GM03348 (cell line): ENCODE measurements around the gene TBRG4.
A peak's percentile ranks its signal among the peaks of the same experiment; 100 is the strongest.
"Not testable (repeated sequence)": the region's sequence is repeated elsewhere in the genome, so short reads cannot be mapped to it uniquely, and the experiment has no call there.

Source experiments
- DNase-seq: peaks from one replicate; pipeline ENCODE4 v3.0.0; 2012; ENCODE audit warnings: low spot score

The TBRG4 gene

GRCh38 chr7:45116048-45116447, 4.6 kb upstream of the TBRG4 start:
- DNase-seq, result no peak

GRCh38 chr7:45114926-45115325, 3.4 kb upstream of the TBRG4 start:
- no peak for DNase-seq

GRCh38 chr7:45114257-45114656, 2.8 kb upstream of the TBRG4 start:
- not testable (repeated sequence) for DNase-seq

GRCh38 chr7:45112648-45113047, 1.2 kb upstream of the TBRG4 start:
- no peak for DNase-seq

GRCh38 chr7:45108863-45109262, 2.6 kb downstream of the TBRG4 start:
- DNase-seq, result no peak

GRCh38 chr7:45107356-45107755, 4.1 kb downstream of the TBRG4 start:
- no peak for DNase-seq

- no peak for DNase-seq
These were observed 4.7 kb downstream of the TBRG4 start for GRCh38 chr7:45106820-45107219.

- no peak for DNase-seq
These were observed 5.8 kb downstream of the TBRG4 start for GRCh38 chr7:45105588-45106188.

GRCh38 chr7:45104844-45105587, 6.5 kb downstream of the TBRG4 start:
- DNase-seq, result no peak

- DNase-seq, result no peak
These were observed 7.3 kb downstream of the TBRG4 start for GRCh38 chr7:45103958-45104843.

GRCh38 chr7:45102785-45103712, 8.4 kb downstream of the TBRG4 start:
- no peak for DNase-seq

- no peak for DNase-seq
These were observed 9.7 kb downstream of the TBRG4 start for GRCh38 chr7:45101748-45102147.

- DNase-seq, result no peak
These were observed 10.6 kb downstream of the TBRG4 start for GRCh38 chr7:45100761-45101480.

- DNase-seq, result no peak
These were observed 11.4 kb downstream of the TBRG4 start for GRCh38 chr7:45099891-45100760.

GRCh38 chr7:45098983-45099839, 12.3 kb downstream of the TBRG4 start:
- no peak for DNase-seq

GRCh38 chr7:45092931-45093235, 18.6 kb downstream of the TBRG4 start:
- no peak for DNase-seq

- DNase-seq, result peak; percentile 59
These were observed 19.2 kb downstream of the TBRG4 start for GRCh38 chr7:45092100-45092930.

- DNase-seq, result peak; percentile 74
These were observed 22.1 kb downstream of the TBRG4 start for GRCh38 chr7:45089341-45089891.
